ENCODE data around the gene THRB.
"Not testable (repeated sequence)": the region's sequence is repeated elsewhere in the genome, so short reads cannot be mapped to it uniquely, and the experiment has no call there.

Gene THRB

DNA sequence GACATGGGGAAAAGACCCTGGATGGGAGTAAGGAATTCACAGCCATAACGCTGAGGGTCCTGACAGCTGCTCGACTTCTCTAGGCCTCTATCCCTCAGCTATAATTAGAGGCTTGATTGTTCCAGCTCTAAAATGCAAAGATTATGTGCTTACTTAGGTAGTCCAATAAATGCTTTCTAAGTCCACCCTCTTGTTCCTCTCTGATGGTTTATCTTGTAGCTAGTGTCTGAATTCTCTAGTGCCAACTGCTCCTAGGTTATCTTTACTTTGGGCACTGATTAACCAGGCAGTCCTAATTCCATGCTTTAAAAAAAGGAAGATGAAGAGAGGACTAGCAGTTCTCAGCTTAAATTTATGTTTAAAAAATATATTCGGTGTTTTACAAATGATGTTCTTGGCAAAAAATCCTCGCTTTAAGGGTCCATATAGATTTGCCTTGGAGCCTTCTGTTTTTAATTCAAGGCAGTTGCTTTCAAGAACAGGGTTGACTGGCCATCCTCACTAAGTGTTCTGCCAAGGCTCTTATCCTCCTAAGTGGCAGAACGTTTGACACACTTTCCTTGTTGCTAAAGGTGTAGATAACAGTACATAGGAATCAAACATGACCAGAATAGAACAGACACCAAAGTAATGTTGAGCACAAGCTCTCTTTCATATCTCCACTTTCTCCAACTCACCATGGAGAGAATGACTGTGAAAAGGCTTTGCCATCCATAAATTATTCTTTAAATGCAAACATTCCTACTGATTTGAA, 60.6 kb downstream of the THRB start:
- TF ChIP-seq, protein P1, sequence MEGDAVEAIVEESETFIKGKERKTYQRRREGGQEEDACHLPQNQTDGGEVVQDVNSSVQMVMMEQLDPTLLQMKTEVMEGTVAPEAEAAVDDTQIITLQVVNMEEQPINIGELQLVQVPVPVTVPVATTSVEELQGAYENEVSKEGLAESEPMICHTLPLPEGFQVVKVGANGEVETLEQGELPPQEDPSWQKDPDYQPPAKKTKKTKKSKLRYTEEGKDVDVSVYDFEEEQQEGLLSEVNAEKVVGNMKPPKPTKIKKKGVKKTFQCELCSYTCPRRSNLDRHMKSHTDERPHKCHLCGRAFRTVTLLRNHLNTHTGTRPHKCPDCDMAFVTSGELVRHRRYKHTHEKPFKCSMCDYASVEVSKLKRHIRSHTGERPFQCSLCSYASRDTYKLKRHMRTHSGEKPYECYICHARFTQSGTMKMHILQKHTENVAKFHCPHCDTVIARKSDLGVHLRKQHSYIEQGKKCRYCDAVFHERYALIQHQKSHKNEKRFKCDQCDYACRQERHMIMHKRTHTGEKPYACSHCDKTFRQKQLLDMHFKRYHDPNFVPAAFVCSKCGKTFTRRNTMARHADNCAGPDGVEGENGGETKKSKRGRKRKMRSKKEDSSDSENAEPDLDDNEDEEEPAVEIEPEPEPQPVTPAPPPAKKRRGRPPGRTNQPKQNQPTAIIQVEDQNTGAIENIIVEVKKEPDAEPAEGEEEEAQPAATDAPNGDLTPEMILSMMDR (IDR thresholded peaks at IDR 0.05; ENCODE audit: insufficient read depth, low read depth, low read length, missing control alignments): no peak
- DNase-seq (ENCODE audit: low read depth): no peak
- H3K4me3 ChIP-seq (ENCODE audit: low read length): no peak overlapping the region

DNA sequence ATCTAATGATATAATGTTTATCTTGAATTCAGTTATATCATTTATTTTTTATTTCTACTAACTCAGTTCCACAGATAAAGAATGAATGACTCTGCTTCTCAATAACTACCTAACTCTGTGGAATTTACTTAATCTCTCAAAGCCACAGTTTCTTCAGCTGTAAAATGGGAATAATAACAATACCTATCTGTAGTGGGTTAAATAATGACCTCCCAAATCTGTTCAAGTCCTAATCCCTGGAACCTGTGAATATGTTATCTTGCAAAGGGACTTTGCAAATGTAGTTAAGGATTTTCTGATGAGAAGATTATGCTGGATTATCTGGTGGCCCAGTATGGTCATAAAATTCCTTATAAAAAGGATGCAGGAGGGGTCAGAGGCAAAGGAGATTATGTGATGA, 61.7 kb downstream of the THRB start:
- no peak for DNase-seq (ENCODE audit: low read depth)
- TF ChIP-seq, protein P1 (IDR thresholded peaks at IDR 0.05; ENCODE audit: insufficient read depth, low read depth, low read length, missing control alignments): no peak
- H3K4me3 ChIP-seq (ENCODE audit: low read length): no peak overlapping the region

DNA sequence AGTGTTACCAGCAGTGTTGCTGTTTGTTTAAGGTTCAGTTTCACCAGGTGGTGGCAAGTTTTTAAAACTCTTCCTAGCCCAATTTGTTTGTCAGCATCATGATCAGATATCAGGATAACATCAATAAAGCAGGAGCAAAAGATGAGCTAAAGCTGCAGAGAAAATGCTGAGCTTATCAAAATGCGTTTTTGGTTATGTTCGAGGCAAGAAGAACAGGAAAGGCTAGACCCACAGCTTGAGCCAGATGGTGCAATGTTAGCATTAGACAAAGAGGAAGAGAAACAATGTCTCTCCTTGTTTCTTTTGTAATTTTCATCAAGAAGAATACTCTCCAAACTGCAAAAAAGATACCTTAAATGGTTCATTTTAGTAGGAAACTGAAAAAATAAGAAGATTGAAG, 66.2 kb downstream of the THRB start:
- peak; percentile 40 for DNase-seq (ENCODE audit: low read depth)
- TF ChIP-seq, protein P1 (IDR thresholded peaks at IDR 0.05; ENCODE audit: insufficient read depth, low read depth, low read length, missing control alignments): no peak
- H3K4me3 ChIP-seq (ENCODE audit: low read length): no peak overlapping the region

DNA sequence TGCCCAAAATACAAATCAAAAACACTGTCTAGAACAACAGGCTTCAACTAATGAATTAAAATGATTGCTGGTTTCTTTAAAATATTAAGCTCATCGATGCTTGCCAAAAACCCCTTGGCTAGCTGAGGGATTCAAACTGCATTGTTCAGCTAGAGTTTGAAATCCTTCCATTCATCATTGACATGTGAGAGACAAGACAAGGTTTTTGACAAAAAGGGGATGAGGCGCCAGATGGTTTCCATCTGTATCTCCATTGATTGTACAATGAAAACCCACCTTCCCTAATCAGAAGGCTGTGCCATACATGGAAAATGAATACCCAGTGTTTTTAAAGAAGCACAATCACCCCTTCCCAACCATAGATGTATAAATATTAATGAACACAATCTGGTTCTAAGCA, 67.8 kb downstream of the THRB start:
- TF ChIP-seq, protein P1 (IDR thresholded peaks at IDR 0.05; ENCODE audit: insufficient read depth, low read depth, low read length, missing control alignments): no peak
- H3K4me3 ChIP-seq (ENCODE audit: low read length): no peak overlapping the region
- DNase-seq (ENCODE audit: low read depth): no peak

DNA sequence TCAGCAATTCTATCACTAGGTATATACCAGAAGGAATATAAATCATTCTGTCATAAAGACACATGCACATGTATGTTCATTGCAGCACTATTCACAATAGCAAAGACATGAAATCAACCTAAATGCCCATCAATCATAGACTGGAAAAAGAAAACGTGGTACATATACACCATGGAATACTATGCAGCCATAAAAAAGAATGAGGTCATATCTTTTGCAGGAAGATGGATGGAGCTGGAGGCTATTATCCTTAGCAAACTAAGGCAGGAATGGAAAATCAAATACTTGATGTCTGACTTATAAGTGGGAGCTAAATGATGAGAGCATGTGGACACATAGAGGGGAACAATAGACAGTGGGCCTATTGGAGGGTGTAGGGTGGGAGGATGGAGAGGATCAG, 73.8 kb downstream of the THRB start:
- DNase-seq (ENCODE audit: low read depth); H3K4me3 ChIP-seq (ENCODE audit: low read length): not testable (repeated sequence)

DNA sequence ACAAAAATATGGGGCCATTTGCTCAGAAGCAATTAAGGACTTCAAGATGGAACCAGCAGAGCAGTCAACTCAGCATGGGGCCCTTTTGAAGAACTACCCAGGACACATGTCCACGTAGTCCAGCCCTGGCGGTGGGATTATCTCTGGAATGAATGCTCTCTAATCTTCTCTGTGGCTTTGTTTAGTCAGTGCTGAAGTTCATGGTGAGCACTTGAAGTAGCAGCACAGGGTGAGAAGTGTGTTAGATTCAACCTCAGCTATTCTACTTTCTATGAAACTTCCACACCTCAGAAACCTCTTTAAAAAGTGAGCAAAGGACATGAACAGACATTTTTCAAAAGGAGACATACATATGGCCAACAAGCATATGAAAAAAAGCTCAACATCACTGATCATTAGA, 74.4 kb downstream of the THRB start:
- TF ChIP-seq, protein P1 (IDR thresholded peaks at IDR 0.05; ENCODE audit: insufficient read depth, low read depth, low read length, missing control alignments): no peak
- DNase-seq (ENCODE audit: low read depth): no peak
- no peak overlapping the region for H3K4me3 ChIP-seq (ENCODE audit: low read length)

DNA sequence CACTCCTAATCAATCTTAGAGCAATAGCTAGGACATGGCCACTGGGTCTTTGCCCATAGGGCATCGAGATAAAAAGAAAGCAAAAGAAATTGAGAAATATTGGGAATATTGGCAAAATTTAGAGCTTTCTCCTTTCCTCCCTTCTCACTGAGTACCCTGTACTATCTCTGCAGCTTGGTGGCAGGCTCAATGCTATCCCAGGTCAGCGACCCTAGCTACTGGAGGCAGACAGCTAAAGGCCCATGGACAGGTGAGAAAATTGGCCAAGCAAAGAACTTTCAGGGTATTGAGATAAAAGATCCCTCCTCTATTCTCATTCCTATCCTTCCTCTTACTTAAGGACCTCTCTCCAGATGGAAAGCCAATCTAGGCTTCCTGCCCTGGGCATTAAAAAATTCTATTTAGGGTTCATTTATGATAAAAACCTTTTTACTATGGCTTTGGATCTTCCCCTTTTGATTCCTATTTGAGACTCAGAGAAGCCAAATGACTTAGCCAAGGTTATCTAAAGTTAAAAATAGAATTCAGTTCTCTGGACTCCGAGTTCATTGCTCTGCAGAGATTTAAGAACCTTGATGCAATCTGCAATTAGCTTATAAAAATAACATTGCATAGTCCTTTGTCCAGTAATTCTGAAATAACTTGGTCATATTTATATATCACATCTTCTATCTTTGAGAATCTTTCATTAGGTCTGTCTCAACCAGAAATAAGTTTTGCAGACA, 75.4 kb downstream of the THRB start:
- DNase-seq (ENCODE audit: low read depth): no peak
- TF ChIP-seq, protein P1 (IDR thresholded peaks at IDR 0.05; ENCODE audit: insufficient read depth, low read depth, low read length, missing control alignments): no peak
- H3K4me3 ChIP-seq (ENCODE audit: low read length): no peak overlapping the region
